CD14-positive monocyte (primary cell): ENCODE data around the gene SMG7. TPM values are rescaled to one million over a fixed set of nuclear protein-coding genes. Genes with fewer than 3 reads are reported as not detected.

Experiments used
- DNase-seq, 3 donors: peaks; one replicate each; pipeline ENCODE4 v3.0.0-alpha.2; 2011 to 2022
- H2AFZ ChIP-seq: 2 replicates; pipeline ENCODE4 v1.6.0; 2012; ENCODE audit warnings: mild to moderate bottlenecking, low read depth, low read length, inconsistent platforms; ENCODE audit not compliant: insufficient read depth, poor library complexity, severe bottlenecking
- H3K27ac ChIP-seq, 2 donors: 1 replicate in 1 of 2; 2 replicates in 1 of 2; pipeline ENCODE4 v1.5.1; 2012 to 2013; ENCODE audit warnings: low read length in 2 of 2, control low read depth in 1 of 2, inconsistent platforms in 1 of 2, low read depth in 1 of 2, mild to moderate bottlenecking in 1 of 2
- H3K27me3 ChIP-seq, 2 donors: one replicate each; pipeline versions ENCODE4 v1.6.0 to v1.6.1; 2011 to 2013; ENCODE audit warnings: low read length in 2 of 2; ENCODE audit not compliant: control insufficient read depth in 2 of 2, insufficient read depth in 2 of 2
- H3K36me3 ChIP-seq, 2 donors: replicated peaks in 1 of 2; 1 replicate in 1 of 2; 2 replicates in 1 of 2; pipeline versions ENCODE4 v1.5.1 to v1.6.1; 2012 to 2013; ENCODE audit warnings: low read length in 2 of 2, control low read depth in 1 of 2, inconsistent platforms in 1 of 2, mild to moderate bottlenecking in 1 of 2; ENCODE audit not compliant: insufficient read depth in 2 of 2, control insufficient read depth in 1 of 2
- H3K4me1 ChIP-seq, 2 donors: 1 replicate in 1 of 2; 2 replicates in 1 of 2; pipeline versions ENCODE4 v1.5.1 to v1.6.1; 2012 to 2013; ENCODE audit warnings: low read length in 2 of 2, control low read depth in 1 of 2, inconsistent platforms in 1 of 2, mild to moderate bottlenecking in 1 of 2, moderate library complexity in 1 of 2; ENCODE audit not compliant: insufficient read depth in 2 of 2, control insufficient read depth in 1 of 2
- H3K4me2 ChIP-seq: replicated peaks from 2 replicates; pipeline ENCODE3; 2012; ENCODE audit warnings: low read length, moderate library complexity, mild to moderate bottlenecking; ENCODE audit not compliant: poor library complexity, severe bottlenecking; ENCODE audit errors: extremely low read depth
- H3K4me3 ChIP-seq, 3 experiments: fragments of 200-600 bp in 1 of 3; sonication (generic) in 1 of 3; replicated peaks in 1 of 3; 1 replicate in 2 of 3; 2 replicates in 1 of 3; pipeline ENCODE4 v1.5.1; 2011 to 2013; ENCODE audit warnings: low read length in 3 of 3, mild to moderate bottlenecking in 3 of 3, control low read depth in 2 of 3, low read depth in 2 of 3, inconsistent platforms in 1 of 3, moderate library complexity in 1 of 3
- H3K79me2 ChIP-seq: 2 replicates; pipeline ENCODE4 v1.6.0; 2012; ENCODE audit warnings: mild to moderate bottlenecking, control low read depth, inconsistent platforms, low read length, moderate library complexity; ENCODE audit not compliant: insufficient read depth
- H3K9ac ChIP-seq: 2 replicates; pipeline ENCODE4 v1.6.0; 2017; ENCODE audit warnings: low read length, mild to moderate bottlenecking; ENCODE audit not compliant: insufficient read depth, poor library complexity, severe bottlenecking
- H3K9me3 ChIP-seq, 2 donors: replicated peaks in 1 of 2; 1 replicate in 1 of 2; 2 replicates in 1 of 2; pipeline versions ENCODE4 v1.5.1 to v1.6.1; 2012 to 2013; ENCODE audit warnings: low read length in 2 of 2, control low read depth in 1 of 2; ENCODE audit not compliant: control insufficient read depth in 1 of 2, insufficient read depth in 1 of 2
- H4K20me1 ChIP-seq: 2 replicates; pipeline ENCODE4 v1.6.0; 2012; ENCODE audit warnings: mild to moderate bottlenecking, low read length, control low read depth, moderate library complexity; ENCODE audit not compliant: insufficient read depth
- H3K27ac Mint-ChIP-seq, 7 donors: one replicate each; pipeline ENCODE4 v1.8.0; 2020; ENCODE audit warnings: mild to moderate bottlenecking in 7 of 7, mixed read lengths in 7 of 7, moderate library complexity in 6 of 7, inconsistent platforms in 2 of 7
- H3K27me3 Mint-ChIP-seq, 3 donors: one replicate each; pipeline ENCODE4 v1.8.0; 2021 to 2022; ENCODE audit warnings: low read depth in 3 of 3, mild to moderate bottlenecking in 3 of 3, mixed read lengths in 3 of 3, moderate library complexity in 3 of 3, inconsistent platforms in 1 of 3
- H3K36me3 Mint-ChIP-seq, 2 donors: one replicate each; pipeline ENCODE4 v1.8.0; 2020; ENCODE audit warnings: mixed read lengths in 2 of 2, inconsistent platforms in 1 of 2, mild to moderate bottlenecking in 1 of 2
- H3K4me1 Mint-ChIP-seq: one replicate; pipeline ENCODE4 v1.8.0; 2020; ENCODE audit warnings: mild to moderate bottlenecking, mixed read lengths
- H3K4me3 Mint-ChIP-seq, 2 donors: one replicate each; pipeline ENCODE4 v1.8.0; 2020; ENCODE audit warnings: mild to moderate bottlenecking in 2 of 2, mixed read lengths in 2 of 2, moderate library complexity in 1 of 2
- H3K9me3 Mint-ChIP-seq, 7 donors: one replicate each; pipeline ENCODE4 v1.8.0; 2020 to 2022; ENCODE audit warnings: mixed read lengths in 7 of 7, mild to moderate bottlenecking in 6 of 7, moderate library complexity in 6 of 7, inconsistent platforms in 2 of 7
- WGBS: methylation state at CpG from one replicate; pipeline ENCODE4 v1.1.5; 2013; ENCODE audit warnings: missing lambda C conversion rate; ENCODE audit not compliant: insufficient coverage; 5-methylcytosine and 5-hydroxymethylcytosine counted together
- intact Hi-C, 2 donors: fragments of 100-400 bp; cut with micrococcal nuclease; formaldehyde crosslinking; loops; one replicate each; pipeline versions ENCODE4 v1.15.0 to v1.15.1; 2023
- polyA plus RNA-seq, 3 donors: library from polyadenylated mRNA; depleted of rRNA in 1 of 3; unstranded in 2 of 3; stranded (reverse) in 1 of 3; fragments of 300-500 nt in 2 of 3; fragments of >200 nt in 1 of 3; fragmentation: Illumina TruSeq in 2 of 3; gene quantifications; 1 replicate in 2 of 3; 2 replicates in 1 of 3; pipeline ENCODE4 v1.2.3, GENCODE V29; 2012 to 2021
- TF ChIP-seq, protein P1 (sequence below): fragments of 200-600 bp; IDR thresholded peaks from one replicate; pipeline ENCODE4 v1.8.0; 2022; ENCODE audit warnings: antibody characterized with exemption, mild to moderate bottlenecking

Gene SMG7
- polyA plus RNA-seq, 3 donors: 11.5 to 31.3 (median 19.4) TPM

DNA sequence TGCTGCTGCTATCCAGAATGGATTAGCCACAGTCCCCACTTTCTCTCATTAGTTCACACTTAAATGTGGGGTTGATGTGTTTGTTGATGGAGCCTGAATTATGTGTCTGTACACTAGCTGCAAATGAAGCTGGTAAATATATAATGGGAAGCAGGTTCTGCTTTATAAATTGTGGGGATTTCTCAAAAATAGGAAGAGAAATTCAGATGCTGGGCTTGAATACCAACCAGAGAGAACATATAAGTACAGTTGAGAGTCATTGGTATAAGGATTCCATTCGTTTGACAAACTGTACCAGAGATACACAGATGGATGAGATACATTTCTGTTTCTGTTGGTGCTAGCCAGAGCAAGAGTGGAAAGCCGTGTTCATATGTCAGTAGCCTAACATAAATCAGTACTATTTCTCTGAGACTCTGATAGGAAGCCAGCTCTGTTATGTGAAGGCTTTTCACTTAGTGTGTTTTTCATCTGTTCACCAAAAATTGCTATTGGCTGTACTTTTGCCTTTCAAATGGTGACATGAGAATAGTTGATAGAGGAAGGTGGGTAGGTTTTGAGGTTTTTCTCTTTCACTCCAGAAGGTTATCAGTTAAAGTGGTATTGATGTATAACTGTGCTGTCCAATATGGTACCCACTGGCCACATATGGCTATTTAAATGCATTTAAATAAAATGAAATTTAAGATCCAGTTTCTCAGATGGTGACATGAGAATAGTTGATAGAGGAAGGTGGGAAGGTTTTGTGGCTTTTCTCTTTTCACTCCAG, 15.6 kb downstream of the SMG7 start:
- Histone ChIP-seq H3K27ac (peak overlapping the region in 1 of 2 donors; percentile 40), H4K20me1 (peaks cover 100% of the 10 kb centered on the region), H2AFZ (no peak overlapping the region), H3K4me1 (peaks cover 0 to 14% of the 10 kb centered on the region in 2 donors), H3K36me3 (peaks cover 0 to 7% of the 10 kb centered on the region in 2 donors), H3K4me3 (no peak overlapping the region), H3K79me2 (peaks cover 100% of the 10 kb centered on the region), H3K4me2 (no peak overlapping the region), H3K9me3 (no peaks in the 10 kb centered on the region), H3K27me3 (no peaks in the 10 kb centered on the region), H3K9ac (no peak overlapping the region)
- TF ChIP-seq, protein P1, sequence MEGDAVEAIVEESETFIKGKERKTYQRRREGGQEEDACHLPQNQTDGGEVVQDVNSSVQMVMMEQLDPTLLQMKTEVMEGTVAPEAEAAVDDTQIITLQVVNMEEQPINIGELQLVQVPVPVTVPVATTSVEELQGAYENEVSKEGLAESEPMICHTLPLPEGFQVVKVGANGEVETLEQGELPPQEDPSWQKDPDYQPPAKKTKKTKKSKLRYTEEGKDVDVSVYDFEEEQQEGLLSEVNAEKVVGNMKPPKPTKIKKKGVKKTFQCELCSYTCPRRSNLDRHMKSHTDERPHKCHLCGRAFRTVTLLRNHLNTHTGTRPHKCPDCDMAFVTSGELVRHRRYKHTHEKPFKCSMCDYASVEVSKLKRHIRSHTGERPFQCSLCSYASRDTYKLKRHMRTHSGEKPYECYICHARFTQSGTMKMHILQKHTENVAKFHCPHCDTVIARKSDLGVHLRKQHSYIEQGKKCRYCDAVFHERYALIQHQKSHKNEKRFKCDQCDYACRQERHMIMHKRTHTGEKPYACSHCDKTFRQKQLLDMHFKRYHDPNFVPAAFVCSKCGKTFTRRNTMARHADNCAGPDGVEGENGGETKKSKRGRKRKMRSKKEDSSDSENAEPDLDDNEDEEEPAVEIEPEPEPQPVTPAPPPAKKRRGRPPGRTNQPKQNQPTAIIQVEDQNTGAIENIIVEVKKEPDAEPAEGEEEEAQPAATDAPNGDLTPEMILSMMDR: no peak
- Mint-ChIP-seq H3K9me3 (no peaks in the 10 kb centered on the region), H3K27me3 (no peaks in the 10 kb centered on the region), H3K4me1 (peaks cover 34% of the 10 kb centered on the region), H3K27ac (peak overlapping the region in 4 of 7 donors; percentile 11 to 75 (median 69)), H3K36me3 (peaks cover 0 to 3% of the 10 kb centered on the region in 2 donors), H3K4me3 (no peak overlapping the region)
- 80% methylated on average over 2 of the region's 2 CpGs for WGBS
- peak in 1 of 3 donors; percentile 19 for DNase-seq
- intact Hi-C loops: no loop called here

DNA sequence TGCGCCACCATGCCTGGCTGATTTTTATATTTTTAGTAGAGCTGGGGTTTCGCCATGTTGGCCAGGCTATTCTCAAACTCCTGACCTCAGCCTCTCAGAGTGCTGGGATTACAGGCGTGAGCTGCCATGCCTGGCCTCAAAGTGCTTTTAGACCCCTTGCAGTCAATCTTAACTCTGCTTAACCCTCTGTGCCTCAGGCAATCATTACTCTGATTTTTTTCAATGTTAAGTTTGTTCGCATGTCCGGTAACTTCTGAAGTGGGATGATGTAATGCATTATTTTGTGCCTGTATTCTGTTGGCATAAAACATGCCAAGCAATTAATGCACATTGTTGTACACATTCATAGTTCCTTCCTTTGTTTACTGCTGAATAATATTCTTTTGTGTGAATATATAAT, 18.6 kb downstream of the SMG7 start:
- no peak overlapping the region for H3K27ac ChIP-seq
- no peak overlapping the region for H2AFZ ChIP-seq
- H3K36me3 ChIP-seq: peaks cover 0 to 7% of the 10 kb centered on the region in 2 donors
- Mint-ChIP-seq H3K4me3 (no peak overlapping the region), H3K27ac (peak overlapping the region in 1 of 7 donors; percentile 41), H3K27me3 (no peaks in the 10 kb centered on the region), H3K9me3 (peaks cover 0 to 2% (median 0%) of the 10 kb centered on the region in 7 donors), H3K36me3 (peaks cover 0 to 6% of the 10 kb centered on the region in 2 donors), H3K4me1 (peaks cover 36% of the 10 kb centered on the region)
- H3K4me1 ChIP-seq: peaks cover 7 to 14% of the 10 kb centered on the region in 2 donors
- no peak overlapping the region for H3K4me3 ChIP-seq
- intact Hi-C loops: no loop called here
- H3K79me2 ChIP-seq: peaks cover 100% of the 10 kb centered on the region
- 100% methylated on average over 2 of the region's 5 CpGs for WGBS
- no peak for DNase-seq
- no peak overlapping the region for H3K4me2 ChIP-seq
- TF ChIP-seq, protein P1: no peak
- peaks cover 98% of the 10 kb centered on the region for H4K20me1 ChIP-seq
- no peak overlapping the region for H3K9ac ChIP-seq
- no peaks in the 10 kb centered on the region for H3K9me3 ChIP-seq
- H3K27me3 ChIP-seq: no peaks in the 10 kb centered on the region
